ENCODE data around the gene CERS1.

- TF ChIP-seq POLR2A (IDR thresholded peaks at IDR 0.05) (no peak), CTCF (IDR thresholded peaks at IDR 0.05) (no peak)
These were observed 37.3 kb upstream of the CERS1 start for GRCh38 chr19:18933297-18933696.
